ENCODE results near the gene ZFAND6.

DNA sequence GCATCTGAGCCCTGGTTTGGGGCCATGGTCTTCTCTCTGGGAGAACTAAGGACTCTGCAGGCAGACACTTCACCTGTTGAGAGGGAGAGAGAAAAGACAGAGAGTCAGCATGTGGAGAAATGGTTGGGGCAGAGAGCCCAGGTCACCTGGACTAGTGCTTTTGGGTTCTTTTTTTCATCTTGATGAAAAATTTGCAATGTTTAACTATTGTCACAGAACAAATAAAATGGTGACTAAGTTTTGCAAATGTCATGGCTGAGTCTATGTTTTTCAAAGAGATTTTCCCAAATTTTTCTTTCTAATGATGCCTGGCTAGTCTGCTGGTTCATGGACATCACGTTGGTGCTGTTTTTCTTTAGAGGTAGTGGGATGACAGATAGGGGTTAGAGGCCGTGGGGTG is 111.1 kb downstream of the ZFAND6 start:
- TF ChIP-seq, protein P1, sequence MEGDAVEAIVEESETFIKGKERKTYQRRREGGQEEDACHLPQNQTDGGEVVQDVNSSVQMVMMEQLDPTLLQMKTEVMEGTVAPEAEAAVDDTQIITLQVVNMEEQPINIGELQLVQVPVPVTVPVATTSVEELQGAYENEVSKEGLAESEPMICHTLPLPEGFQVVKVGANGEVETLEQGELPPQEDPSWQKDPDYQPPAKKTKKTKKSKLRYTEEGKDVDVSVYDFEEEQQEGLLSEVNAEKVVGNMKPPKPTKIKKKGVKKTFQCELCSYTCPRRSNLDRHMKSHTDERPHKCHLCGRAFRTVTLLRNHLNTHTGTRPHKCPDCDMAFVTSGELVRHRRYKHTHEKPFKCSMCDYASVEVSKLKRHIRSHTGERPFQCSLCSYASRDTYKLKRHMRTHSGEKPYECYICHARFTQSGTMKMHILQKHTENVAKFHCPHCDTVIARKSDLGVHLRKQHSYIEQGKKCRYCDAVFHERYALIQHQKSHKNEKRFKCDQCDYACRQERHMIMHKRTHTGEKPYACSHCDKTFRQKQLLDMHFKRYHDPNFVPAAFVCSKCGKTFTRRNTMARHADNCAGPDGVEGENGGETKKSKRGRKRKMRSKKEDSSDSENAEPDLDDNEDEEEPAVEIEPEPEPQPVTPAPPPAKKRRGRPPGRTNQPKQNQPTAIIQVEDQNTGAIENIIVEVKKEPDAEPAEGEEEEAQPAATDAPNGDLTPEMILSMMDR (IDR thresholded peaks at IDR 0.05) = no peak
- no peak for TF ChIP-seq ZFX (IDR thresholded peaks at IDR 0.05; ENCODE audit: borderline replicate concordance)
